ENCODE measurements around the gene NDFIP1.
A peak's percentile ranks its signal among the peaks of the same experiment; 100 is the strongest.

NDFIP1 gene

DNA sequence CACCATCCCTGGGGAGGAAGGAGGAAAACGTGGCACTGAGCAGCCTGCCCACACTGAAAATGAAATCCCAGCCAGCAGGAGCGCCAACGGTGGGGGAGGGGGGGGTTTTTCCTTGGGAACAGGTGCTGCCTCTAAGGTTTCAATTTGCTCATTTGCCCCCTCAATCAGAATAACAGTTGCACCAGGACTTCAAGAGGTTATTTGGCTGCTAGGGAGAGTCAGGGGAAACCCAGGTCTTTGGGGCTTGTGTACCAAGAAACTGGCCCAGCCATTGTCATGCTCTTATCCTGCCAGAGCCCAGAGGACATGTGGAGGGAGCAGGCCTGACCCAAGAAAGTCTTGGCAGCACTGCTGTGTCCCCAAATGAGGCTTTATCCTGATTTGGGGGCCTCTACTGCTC, 66.5 kb downstream of the NDFIP1 start:
- H3K27ac ChIP-seq (ENCODE audit: extremely low read depth, low read depth, low read length) = no peak overlapping the region
- CTCF ChIA-PET = no interaction called here
- H3K4me1 ChIP-seq (ENCODE audit: control insufficient read depth, insufficient read depth, low read length) = no peaks in the 10 kb centered on the region; the same call in 1 of the 2 replicates
- no peaks in the 10 kb centered on the region for H3K36me3 ChIP-seq (ENCODE audit: control insufficient read depth in 2 of 2, insufficient read depth in 1 of 2, low read length in 2 of 2)
- H3K4me3 ChIP-seq (ENCODE audit: low read depth, low read length) = no peak overlapping the region
- POLR2A ChIA-PET = no interaction called here
- TF ChIP-seq, protein P1, sequence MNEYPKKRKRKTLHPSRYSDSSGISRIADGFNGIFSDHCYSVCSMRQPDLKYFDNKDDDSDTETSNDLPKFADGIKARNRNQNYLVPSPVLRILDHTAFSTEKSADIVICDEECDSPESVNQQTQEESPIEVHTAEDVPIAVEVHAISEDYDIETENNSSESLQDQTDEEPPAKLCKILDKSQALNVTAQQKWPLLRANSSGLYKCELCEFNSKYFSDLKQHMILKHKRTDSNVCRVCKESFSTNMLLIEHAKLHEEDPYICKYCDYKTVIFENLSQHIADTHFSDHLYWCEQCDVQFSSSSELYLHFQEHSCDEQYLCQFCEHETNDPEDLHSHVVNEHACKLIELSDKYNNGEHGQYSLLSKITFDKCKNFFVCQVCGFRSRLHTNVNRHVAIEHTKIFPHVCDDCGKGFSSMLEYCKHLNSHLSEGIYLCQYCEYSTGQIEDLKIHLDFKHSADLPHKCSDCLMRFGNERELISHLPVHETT (tag by site-specific recombination; IDR thresholded peaks at IDR 0.05) = no peak
- H3K9me3 ChIP-seq (ENCODE audit: control insufficient read depth, insufficient read depth, low read depth, low read length) = no peaks in the 10 kb centered on the region

GRCh38 chr5:142175461-142176142, 67.0 kb downstream of the NDFIP1 start:
- Histone ChIP-seq H3K4me3 (ENCODE audit: low read depth, low read length) (no peak overlapping the region), H3K9me3 (ENCODE audit: control insufficient read depth, insufficient read depth, low read depth, low read length) (no peaks in the 10 kb centered on the region), H3K36me3 (ENCODE audit: control insufficient read depth in 2 of 2, insufficient read depth in 1 of 2, low read length in 2 of 2) (no peaks in the 10 kb centered on the region), H3K27ac (ENCODE audit: extremely low read depth, low read depth, low read length) (no peak overlapping the region), H3K4me1 (ENCODE audit: control insufficient read depth, insufficient read depth, low read length) (no peaks in the 10 kb centered on the region)
- TF ChIP-seq ZBTB17 (tag by site-specific recombination; IDR thresholded peaks at IDR 0.05) (no peak), ZNF341 (tag by site-specific recombination; IDR thresholded peaks at IDR 0.05; ENCODE audit: low read depth) (peak; percentile 31)
- ChIA-PET POLR2A (interaction anchor here (0.5 kb wide), 1 partner anchor 268 kb away, joined by 9 read pairs; no protein-coding TSS in a partner anchor), CTCF (no interaction called here)

DNA sequence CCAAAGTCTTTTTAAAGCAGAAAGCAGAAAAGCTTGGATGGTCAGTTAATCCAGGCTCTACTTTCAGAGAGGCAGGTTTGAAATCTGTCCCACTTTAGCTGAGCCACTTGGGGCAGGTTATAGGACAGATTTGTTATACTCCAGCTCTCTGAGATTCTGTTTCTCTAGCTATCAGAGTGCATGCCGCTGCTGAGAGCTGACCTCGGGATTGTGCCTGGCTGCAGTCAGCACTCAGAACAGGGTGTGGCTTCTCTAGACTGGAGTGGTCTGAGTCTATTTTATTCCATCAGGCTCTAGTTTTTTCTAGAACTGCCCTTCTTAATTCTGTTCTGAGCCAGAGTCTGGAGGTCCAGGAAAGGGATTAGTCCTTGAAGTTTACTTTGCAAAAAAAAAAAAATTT, 67.7 kb downstream of the NDFIP1 start:
- CTCF ChIA-PET = interaction anchor here (0.6 to 1.0 kb wide), 2 partner anchors 144 to 527 kb away, joined by 4 read pairs; no protein-coding TSS in a partner anchor

More for the DNA sequence above, 67.7 kb downstream of the NDFIP1 start:
- H3K4me3 ChIP-seq (ENCODE audit: low read depth, low read length) = no peak overlapping the region
- TF ChIP-seq OVOL3 (tag by site-specific recombination; IDR thresholded peaks at IDR 0.05) (no peak), KLF17 (tag by site-specific recombination; IDR thresholded peaks at IDR 0.05) (no peak), SP7 (tag by site-specific recombination; IDR thresholded peaks at IDR 0.05) (no peak), ZNF600 (tag by site-specific recombination; IDR thresholded peaks at IDR 0.05) (no peak), INSM2 (tag by site-specific recombination; IDR thresholded peaks at IDR 0.05) (no peak), ZNF114 (tag by site-specific recombination; IDR thresholded peaks at IDR 0.05) (no peak), ZFP3 (tag by site-specific recombination; IDR thresholded peaks at IDR 0.05; ENCODE audit: low read depth) (no peak)
- TF ChIP-seq, protein P2, sequence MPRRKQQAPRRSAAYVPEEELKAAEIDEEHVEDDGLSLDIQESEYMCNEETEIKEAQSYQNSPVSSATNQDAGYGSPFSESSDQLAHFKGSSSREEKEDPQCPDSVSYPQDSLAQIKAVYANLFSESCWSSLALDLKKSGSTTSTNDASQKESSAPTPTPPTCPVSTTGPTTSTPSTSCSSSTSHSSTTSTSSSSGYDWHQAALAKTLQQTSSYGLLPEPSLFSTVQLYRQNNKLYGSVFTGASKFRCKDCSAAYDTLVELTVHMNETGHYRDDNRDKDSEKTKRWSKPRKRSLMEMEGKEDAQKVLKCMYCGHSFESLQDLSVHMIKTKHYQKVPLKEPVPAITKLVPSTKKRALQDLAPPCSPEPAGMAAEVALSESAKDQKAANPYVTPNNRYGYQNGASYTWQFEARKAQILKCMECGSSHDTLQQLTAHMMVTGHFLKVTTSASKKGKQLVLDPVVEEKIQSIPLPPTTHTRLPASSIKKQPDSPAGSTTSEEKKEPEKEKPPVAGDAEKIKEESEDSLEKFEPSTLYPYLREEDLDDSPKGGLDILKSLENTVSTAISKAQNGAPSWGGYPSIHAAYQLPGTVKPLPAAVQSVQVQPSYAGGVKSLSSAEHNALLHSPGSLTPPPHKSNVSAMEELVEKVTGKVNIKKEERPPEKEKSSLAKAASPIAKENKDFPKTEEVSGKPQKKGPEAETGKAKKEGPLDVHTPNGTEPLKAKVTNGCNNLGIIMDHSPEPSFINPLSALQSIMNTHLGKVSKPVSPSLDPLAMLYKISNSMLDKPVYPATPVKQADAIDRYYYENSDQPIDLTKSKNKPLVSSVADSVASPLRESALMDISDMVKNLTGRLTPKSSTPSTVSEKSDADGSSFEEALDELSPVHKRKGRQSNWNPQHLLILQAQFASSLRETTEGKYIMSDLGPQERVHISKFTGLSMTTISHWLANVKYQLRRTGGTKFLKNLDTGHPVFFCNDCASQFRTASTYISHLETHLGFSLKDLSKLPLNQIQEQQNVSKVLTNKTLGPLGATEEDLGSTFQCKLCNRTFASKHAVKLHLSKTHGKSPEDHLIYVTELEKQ (tag by site-specific recombination; IDR thresholded peaks at IDR 0.05; ENCODE audit: borderline replicate concordance) = no peak
- H3K4me1 ChIP-seq (ENCODE audit: control insufficient read depth, insufficient read depth, low read length) = no peaks in the 10 kb centered on the region
- POLR2A ChIA-PET = interaction anchor here (0.5 kb wide), 1 partner anchor 268 kb away, joined by 9 read pairs; no protein-coding TSS in a partner anchor
- no peaks in the 10 kb centered on the region for H3K9me3 ChIP-seq (ENCODE audit: control insufficient read depth, insufficient read depth, low read depth, low read length)
- H3K27ac ChIP-seq (ENCODE audit: extremely low read depth, low read depth, low read length) = no peak overlapping the region
- H3K36me3 ChIP-seq (ENCODE audit: control insufficient read depth in 2 of 2, insufficient read depth in 1 of 2, low read length in 2 of 2) = no peaks in the 10 kb centered on the region

Data from HEK293 (cell line).